Activated effector memory CD4-positive, alpha-beta T cell treated with anti-CD3 and anti-CD28 coated beads, Interleukin-2, amount 50 U/mL, for 16 hours (primary cell): Measurements from ENCODE around the gene CACNA2D3.

Experiments
- DNase-seq: peaks from one replicate; pipeline ENCODE4 v3.0.0-alpha.2; 2020

Gene CACNA2D3

DNA sequence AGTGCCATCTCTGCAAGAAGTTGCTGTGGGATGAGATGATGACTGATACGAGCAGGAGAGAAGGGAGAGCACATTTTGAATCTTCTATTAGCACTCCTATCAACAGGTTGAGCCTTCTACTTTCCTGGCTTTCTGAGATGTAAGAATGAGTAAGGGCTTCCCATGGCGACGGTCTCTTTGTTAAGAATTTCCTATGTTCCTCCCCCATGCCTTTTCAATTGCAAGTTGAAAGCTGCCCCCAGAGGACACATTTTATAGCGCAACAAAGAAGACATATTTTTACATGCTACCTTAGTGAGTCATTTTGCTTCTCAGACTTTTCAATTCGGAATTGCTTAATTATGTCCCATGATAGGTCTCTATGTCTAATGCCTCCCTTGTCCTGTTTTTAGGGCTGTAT lies 876.8 kb downstream of the CACNA2D3 start:
- no peak for DNase-seq

- DNase-seq: no peak
Observed at GRCh38 chr3:54999811-55000210, 877.5 kb downstream of the CACNA2D3 start.

GRCh38 chr3:55000546-55000945 lies 878.2 kb downstream of the CACNA2D3 start:
- DNase-seq: no peak

DNA sequence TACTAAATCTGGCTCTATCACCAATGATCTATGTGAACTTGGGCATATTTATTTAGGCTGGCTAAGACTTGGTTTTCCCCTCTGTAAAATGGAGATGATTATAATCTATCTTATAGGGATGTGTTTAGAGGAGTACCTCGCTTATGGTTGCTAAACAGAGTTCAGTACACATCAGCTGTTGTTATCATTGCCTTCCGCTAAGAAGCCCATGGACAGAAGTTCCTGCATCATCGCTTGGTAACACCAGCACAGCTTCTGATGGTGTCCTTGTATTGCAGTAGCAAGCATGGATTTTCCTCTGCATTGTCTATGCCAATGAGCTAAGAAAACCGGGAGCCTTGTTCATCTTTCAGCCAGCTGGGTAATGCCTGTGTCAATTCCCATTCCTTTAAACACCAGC lies 878.6 kb downstream of the CACNA2D3 start:
- no peak for DNase-seq

- no peak for DNase-seq
Observed at GRCh38 chr3:55002416-55002930, 880.1 kb downstream of the CACNA2D3 start.

- no peak for DNase-seq
Observed at GRCh38 chr3:55006244-55006676, 883.9 kb downstream of the CACNA2D3 start.

GRCh38 chr3:55007971-55008370 lies 885.6 kb downstream of the CACNA2D3 start:
- no peak for DNase-seq

- no peak for DNase-seq
Observed at GRCh38 chr3:55009372-55009771, 887.0 kb downstream of the CACNA2D3 start.

GRCh38 chr3:55012091-55012490 lies 889.7 kb downstream of the CACNA2D3 start:
- DNase-seq: no peak

DNA sequence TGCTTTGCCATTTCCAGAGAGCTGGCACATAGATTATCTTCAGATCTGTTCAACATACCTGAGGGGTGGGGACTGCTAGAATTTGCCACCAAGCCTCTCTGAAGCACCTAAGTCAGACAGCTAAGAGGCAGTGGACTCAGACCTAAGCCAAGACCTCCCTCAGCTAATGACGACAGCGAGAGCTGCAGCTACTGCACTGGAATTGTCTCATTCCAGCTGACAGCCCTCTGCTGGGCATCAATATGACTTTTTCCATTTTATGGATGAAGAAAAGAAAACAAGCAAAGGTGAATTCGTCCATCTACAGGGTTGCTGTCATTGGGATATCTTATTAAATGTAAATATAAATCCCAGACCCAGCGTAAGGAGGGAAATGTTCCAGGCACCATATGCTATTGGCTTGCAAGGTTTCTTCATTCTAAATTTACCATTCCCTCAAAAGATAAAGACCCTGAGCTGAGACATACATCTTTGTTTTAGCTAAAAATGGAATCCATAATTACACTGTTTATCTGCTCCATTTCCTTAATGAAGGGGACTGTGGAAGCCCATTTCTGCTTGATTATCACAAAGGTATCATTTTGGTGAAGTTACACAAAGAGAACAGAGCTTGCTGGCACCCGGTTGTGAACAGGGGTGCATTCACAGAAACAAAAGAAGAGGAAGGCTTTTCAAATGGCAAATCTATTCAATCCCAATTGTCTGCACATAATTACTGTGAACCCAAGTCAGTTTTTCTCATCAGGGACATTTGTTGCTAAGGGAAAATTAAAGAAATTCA lies 891.0 kb downstream of the CACNA2D3 start:
- DNase-seq: no peak

GRCh38 chr3:55014081-55014480 lies 891.7 kb downstream of the CACNA2D3 start:
- DNase-seq: no peak

- DNase-seq: no peak
Observed at GRCh38 chr3:55014906-55015305, 892.6 kb downstream of the CACNA2D3 start.

- DNase-seq: no peak
Observed at GRCh38 chr3:55017876-55018275, 895.5 kb downstream of the CACNA2D3 start.

GRCh38 chr3:55030938-55031337 lies 908.6 kb downstream of the CACNA2D3 start:
- DNase-seq: no peak

DNA sequence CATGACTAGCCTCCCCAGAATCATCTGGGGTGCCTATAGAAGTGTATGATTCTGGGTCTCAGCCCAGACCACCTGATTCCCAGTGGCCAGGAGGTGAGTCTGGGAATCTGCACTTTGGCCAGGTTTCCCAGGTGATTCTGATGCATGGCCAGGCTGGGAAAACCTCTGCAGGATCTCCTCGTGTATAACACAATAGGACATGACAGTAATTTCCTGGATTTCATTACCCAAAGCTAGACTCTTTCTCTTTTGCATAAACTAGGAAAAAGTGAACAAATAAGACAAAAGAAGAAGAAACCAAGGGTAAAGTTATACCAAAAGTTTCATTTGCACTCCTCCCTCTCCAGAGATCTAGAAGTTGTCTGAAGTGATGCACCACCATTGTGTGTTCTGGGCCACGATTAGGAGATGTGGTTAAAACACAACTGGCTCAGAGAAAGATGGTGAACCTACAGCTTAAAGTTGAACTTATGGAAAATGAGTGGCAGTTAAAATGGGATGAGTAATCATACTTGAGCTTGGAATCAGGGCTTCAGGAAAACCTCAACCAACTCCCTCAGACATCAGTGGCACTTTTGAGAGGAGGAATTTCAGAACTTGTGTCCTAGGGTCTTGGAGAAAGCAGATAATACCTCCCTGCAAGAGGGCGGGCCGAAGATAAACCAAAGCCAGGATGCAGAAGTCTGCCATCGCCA lies 914.7 kb downstream of the CACNA2D3 start:
- DNase-seq: no peak

DNA sequence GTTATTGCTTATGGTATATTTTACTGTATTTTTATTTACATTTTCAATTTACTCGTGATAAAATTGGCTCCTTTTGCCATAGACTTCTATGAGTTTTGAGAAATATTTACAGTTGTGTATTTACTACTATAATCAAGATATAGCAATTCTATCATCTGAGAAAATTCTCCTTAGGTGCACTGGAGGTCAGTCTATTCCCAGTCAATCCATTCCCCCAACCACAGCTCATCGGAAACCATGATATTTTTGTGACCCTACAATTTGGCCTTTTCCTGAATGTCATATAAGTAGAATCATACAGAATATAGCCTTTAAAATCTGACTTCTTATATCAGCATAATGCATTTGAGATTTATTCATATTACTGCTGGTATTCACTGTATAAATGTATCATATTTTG lies 920.2 kb downstream of the CACNA2D3 start:
- no peak for DNase-seq

DNA sequence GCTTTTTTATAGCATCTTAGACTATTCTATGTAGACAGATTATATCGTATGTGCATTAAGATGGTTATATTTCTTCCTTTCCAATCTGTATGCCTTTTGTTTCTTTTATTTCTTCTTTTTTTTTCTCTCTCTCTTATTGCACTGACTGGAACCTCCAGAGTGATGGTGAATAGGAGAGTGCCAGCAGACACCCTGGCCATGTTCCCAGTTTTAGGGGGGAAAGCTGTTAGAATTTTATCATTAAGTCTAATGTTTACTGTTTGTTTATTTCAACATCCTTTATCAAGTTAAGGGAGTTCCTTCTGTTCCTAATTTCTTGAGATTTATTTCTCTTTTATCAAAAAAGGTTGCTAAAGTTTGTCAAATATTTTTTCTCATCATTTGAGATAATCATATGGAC lies 922.1 kb downstream of the CACNA2D3 start:
- no peak for DNase-seq

DNA sequence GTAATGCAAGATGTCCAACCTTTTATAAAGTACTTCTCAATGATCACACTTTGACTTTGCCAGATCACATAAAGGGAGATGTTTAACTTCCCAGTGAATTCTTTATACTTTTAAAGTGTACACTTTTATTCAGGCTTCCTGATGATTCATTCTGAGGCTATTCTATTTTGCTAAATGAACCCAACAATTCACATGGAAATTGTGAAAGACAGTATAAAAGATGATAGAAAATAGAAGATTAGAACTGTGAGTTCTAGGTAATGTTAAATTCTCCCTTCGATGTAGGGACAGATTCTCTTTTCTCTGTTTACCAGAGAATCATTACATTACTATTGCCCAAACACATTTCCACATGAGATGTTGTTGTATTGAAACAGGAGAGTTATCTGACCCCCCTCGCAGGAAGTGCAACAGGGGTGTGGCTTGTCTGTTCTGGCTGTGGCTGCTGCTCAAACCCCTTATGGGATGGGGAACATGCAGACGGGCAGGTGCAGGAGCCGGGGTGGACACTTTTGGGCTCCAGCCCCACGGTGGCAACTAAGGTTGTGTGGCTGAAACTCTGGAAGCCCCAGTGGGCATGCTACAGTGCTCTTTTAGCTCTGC lies 936.8 kb downstream of the CACNA2D3 start:
- DNase-seq: no peak

GRCh38 chr3:55060896-55061719 lies 938.8 kb downstream of the CACNA2D3 start:
- DNase-seq: no peak

GRCh38 chr3:55061720-55062034 lies 939.3 kb downstream of the CACNA2D3 start:
- DNase-seq: no peak

GRCh38 chr3:55064164-55064563 lies 941.8 kb downstream of the CACNA2D3 start:
- DNase-seq: no peak

GRCh38 chr3:55065331-55065730 lies 943.0 kb downstream of the CACNA2D3 start:
- no peak for DNase-seq

DNA sequence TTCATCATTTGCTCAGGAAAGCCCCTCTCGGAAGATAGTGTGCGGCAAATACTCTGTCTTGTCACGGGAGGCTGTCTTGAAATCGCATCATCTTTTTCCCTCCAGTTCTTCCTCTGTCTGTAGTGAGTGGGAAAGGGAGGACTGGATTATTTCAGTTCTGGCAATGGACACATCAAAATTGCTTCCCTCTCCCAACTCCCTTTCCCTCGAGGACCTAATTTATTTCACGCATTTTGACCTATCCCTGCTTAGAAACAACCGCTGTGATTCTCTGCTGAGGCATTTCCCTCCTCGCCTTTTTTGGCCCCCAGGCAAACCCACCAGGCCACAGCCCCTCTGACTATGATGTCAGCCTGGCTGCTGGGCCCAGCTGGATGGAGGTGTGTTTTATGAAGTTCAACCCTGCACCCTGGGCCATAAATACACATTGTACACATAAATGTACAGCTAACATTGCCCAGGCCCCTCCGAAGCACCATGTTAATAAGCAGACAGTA lies 944.2 kb downstream of the CACNA2D3 start:
- no peak for DNase-seq
